GM21528 (cell line): ENCODE measurements around the gene PRLR.

Experiments
- ATAC-seq: cut with Tn5 transposase; IDR thresholded peaks from one replicate; pipeline ENCODE4 v1.9.1; 2021; ENCODE audit warnings: mild to moderate bottlenecking, moderate library complexity; ENCODE audit not compliant: unreplicated experiment, low FRiP score

The PRLR gene

GRCh38 chr5:35091704-35092103 is 138.6 kb downstream of the PRLR start:
- ATAC-seq = no peak

DNA sequence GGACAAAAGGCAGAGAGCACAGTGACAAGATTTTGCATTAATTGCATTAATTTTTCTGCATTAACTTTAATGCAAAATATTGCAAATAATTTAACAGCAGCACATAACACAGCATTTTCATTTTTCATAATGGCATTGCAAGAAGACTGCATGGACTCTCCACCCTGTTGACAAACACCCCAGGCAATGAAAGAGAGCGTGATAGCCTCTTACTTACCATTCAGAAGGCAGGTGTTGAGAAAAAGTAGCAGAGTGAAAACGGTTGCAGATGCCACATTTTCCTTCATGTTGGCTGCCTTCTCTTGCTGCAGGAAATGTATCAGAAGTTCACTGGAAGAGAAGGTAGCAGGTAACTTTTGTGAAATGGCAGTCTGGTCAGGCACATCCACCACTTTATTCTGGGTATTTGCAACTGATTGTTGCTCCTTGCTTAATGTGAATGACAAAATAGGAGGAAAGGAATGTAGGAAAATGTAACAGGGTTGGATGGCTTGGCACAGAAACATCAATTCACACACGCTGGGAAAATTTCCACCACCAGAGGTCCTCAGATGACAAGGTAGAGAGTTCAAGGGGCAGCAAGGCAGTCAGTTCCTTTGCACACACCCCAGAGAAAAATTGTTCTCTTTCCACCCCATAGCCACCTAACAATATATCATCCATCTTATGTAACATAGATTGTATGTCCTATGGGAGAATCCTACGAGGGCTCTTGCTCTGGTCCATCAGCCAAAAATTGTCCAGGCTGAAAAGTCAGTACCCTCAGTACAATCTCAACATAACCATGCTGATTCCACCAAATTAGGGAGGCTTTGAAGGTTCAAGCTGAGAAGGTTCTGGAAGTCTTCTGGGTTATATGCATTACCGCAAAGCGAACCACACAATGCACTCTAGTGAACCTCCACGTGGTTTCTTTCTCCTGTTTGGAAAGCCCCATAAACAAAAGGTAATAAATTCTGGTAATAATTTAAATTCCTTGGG is 140.7 kb downstream of the PRLR start:
- ATAC-seq = no peak

DNA sequence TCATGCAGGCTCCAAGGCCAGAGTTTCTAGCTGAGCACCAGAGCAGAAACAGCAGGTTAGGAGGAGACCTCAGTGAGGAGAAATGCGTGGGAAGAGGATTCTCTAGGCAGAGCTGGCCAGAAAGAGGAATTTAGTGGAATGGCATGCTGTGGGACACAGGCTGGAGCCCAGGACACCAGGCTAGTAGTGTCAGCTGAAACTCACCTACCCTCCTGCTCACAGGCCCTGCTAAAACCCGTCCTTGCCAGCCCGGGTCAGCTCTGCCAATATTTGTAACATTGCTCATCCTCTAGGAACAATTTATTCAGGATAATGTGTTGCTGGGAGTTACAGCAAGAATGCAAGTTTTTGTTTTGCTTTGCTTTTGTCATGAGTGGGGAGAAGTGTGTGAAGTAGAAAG is 142.3 kb downstream of the PRLR start:
- ATAC-seq = no peak

DNA sequence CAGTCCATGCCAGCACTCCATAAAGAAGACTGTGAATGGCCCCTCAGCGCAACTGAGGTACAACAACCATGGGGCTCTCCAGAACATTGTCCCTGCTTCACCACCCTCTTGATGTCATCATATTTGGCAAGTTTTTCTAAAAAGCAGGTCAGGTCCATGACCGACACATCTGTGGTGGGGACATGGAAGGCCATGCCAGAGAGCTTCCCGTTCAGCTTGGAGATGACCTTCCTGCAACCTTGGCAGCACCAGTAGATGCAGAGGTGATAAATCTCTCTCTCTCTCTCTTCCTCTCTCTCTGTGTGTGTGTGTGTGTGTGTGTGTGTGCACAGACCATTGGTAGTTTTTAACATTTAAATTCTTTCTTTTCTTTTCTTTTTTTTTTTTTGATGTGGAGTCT is 147.1 kb downstream of the PRLR start:
- no peak for ATAC-seq

GRCh38 chr5:35082530-35082929 is 147.8 kb downstream of the PRLR start:
- ATAC-seq = no peak

GRCh38 chr5:35081134-35081533 is 149.2 kb downstream of the PRLR start:
- ATAC-seq = no peak

DNA sequence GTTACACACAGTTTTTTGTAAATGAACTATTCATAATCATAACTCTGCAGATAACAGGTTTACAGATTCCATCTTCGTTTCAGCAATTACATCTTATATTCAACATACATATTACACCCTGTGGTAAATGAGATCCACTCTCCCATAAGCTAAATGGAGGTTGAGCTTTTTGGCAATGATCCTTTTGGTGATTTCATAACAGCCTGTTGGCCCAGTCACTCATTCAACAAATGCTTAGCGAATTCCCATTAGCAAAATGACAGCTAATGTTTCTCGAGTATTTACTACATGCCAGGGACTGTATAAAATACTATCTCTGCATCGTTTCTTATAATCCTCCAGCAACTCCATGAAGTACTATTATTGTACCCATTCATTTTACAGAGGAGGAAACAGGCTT is 157.1 kb downstream of the PRLR start:
- ATAC-seq = no peak

DNA sequence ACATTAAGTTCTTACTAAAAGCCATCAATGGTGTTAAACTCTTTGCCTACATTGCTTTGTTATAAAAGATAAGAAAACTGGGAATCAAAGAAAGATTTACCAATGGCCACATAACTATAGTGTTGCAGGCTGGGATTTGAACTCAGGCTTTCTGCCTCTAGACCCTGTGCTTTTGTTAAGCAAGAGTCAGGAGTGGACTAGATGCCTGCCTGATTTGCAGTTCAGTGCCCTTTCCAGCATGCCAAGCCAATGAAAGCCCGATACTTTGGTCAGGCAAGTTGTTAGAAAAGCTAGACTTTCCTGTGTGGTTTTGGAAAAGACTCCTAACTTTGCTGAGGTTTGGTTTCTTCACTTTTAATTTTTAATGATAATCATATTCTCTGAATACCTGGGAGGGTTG is 161.1 kb downstream of the PRLR start:
- ATAC-seq = no peak

- ATAC-seq = no peak
Observed at GRCh38 chr5:35067985-35068384, 162.3 kb downstream of the PRLR start.

- no peak for ATAC-seq
Observed at GRCh38 chr5:35066260-35066795, 164.0 kb downstream of the PRLR start.

DNA sequence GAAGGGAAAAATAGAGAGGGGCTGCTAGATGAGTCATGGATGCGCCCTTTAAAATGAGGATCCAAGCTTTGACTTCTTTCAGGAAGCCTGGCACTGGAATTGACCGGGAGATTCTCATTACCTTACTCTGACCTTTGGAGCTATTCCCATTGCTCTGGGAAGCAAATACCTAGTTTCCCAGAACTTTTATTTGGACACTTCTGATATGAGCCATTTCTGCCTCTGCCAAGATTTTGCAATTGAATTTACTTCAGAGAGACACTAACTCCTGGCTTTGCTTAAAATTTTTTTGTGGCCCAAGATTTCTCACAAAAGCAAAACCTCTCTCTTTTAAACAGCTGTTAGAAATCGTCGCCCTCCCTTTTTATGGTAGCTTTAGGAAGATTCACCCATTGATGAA is 166.9 kb downstream of the PRLR start:
- no peak for ATAC-seq

- ATAC-seq = no peak
Observed at GRCh38 chr5:35061211-35061770, 169.0 kb downstream of the PRLR start.

- no peak for ATAC-seq
Observed at GRCh38 chr5:35060236-35060635, 170.1 kb downstream of the PRLR start.

GRCh38 chr5:35059251-35059650 is 171.0 kb downstream of the PRLR start:
- ATAC-seq = no peak

GRCh38 chr5:35058374-35058788 is 171.9 kb downstream of the PRLR start:
- ATAC-seq = peak; percentile 78

- ATAC-seq = no peak
Observed at GRCh38 chr5:35056686-35057085, 173.6 kb downstream of the PRLR start.

GRCh38 chr5:35052838-35053237 is 177.4 kb downstream of the PRLR start:
- ATAC-seq = no peak

DNA sequence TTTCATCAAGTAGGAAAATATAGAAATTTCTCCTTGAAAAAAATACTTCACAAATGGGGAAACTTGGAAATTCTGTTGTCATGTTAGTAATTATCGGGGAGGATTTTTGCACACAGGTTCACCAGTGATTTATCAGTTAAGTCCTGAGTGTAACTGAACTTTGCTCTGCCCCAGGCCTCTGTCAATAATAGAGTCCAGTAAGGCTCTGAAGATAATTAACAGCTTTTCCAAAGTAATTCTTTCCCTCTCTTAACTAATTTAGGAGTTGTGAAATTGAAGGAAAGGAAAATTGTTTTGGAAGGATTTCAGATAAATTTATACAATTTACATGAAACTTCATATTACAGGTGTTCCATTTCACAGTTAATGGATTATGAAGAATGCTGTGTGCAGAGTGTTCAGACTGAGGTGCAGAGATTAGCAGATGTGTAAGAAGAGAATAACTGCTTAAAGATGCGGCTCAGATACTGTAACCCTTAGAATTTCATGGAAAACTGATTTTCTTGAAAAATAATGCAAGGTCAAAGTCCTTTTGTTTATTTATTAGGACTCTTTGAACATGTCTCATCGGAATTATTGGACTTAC is 179.7 kb downstream of the PRLR start:
- no peak for ATAC-seq

DNA sequence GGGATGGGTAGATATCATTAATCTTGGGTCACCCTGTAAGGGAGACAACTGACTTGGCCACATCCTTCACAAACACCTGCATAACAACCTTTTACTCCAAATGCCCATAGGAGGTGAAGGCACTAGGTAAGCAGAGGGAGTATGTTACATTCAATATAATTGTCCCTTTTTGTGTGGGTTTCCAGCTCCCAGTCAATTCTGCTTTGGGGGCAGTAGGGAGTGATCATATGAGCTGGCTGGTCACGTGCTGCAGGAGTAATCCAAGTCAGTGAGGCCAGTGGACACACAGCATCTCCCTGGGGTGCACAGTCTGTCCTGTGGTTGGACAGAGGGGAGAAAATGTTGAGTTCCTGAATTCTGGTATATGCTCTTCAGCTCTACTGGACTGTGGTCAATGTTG is 181.4 kb downstream of the PRLR start:
- ATAC-seq = no peak

GRCh38 chr5:35047785-35048404 is 182.4 kb downstream of the PRLR start, which contains the start of gene AGXT2:
TSS of gene AGXT2 (minus strand) at chr5:35047949. CDS start at chr5:35047892, 57 bp downstream.
- ATAC-seq = no peak

DNA sequence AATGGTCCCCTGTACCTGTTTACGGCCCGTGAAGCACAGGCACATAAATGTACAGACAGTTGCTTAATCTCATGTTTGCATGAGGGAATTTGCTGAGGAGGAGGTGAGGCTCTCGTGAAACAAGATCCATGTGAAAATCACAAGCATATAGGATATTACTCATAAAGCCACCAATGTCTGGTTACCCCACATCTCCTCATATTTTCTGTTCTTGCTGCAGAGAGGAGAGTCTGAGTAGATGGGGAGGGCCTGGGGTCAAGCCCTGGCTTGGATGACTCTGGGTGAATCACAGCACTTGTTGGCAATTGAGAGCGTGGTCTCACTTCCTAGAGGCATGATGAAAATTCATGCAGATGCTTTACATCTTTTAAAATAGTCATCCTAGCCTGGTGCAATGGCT is 183.5 kb downstream of the PRLR start:
- no peak for ATAC-seq
